B cell (primary cell): ENCODE data around the gene COL5A1. TPM values are rescaled to one million over a fixed set of nuclear protein-coding genes. Genes with fewer than 3 reads are reported as not detected.

Source experiments
- ATAC-seq: fragments of 200-7000 bp; cut with Tn5 transposase; one replicate; pipeline ENCODE4 v1.10.0; 2021; ENCODE audit warnings: low read depth, mild to moderate bottlenecking, moderate number of reproducible peaks, moderate library complexity
- CTCF ChIA-PET: fragments of 350-600 bp; sonication (Branson Sonifier 250); formaldehyde crosslinking; loops from one replicate; lab custom pipeline; 2021; ENCODE audit warnings: antibody characterized with exemption, inconsistent platforms; lab: Charles Lee
- POLR2A ChIA-PET: fragments of 350-600 bp; sonication (Branson Sonifier 250); formaldehyde crosslinking; loops from one replicate; lab custom pipeline; 2021; ENCODE audit warnings: antibody characterized with exemption; lab: Charles Lee
- DNase-seq: peaks from one replicate; pipeline ENCODE4 v3.0.0; 2013
- H2AFZ ChIP-seq: 2 replicates; pipeline ENCODE4 v1.6.1; 2012; ENCODE audit warnings: mild to moderate bottlenecking, low read depth, low read length; ENCODE audit not compliant: insufficient read depth, poor library complexity, severe bottlenecking
- H3K27ac ChIP-seq, 2 donors: 1 replicate in 1 of 2; 2 replicates in 1 of 2; pipeline ENCODE4 v1.5.1; 2012 to 2013; ENCODE audit warnings: low read length in 2 of 2, mild to moderate bottlenecking in 2 of 2, moderate library complexity in 1 of 2
- H3K27me3 ChIP-seq, 4 experiments: fragments of 200-600 bp in 1 of 4; sonication (generic) in 1 of 4; replicated peaks in 1 of 4; 1 replicate in 2 of 4; 2 replicates in 2 of 4; pipeline versions ENCODE4 v1.6.1 to v1.7.0; 2013 to 2016; ENCODE audit warnings: low read length in 3 of 4, mild to moderate bottlenecking in 2 of 4, mixed read lengths in 1 of 4, moderate library complexity in 1 of 4; ENCODE audit not compliant: insufficient read depth in 4 of 4, control insufficient read depth in 3 of 4; ENCODE audit errors: control extremely low read depth in 1 of 4
- H3K36me3 ChIP-seq, 2 experiments: replicated peaks in 1 of 2; 1 replicate in 1 of 2; 2 replicates in 1 of 2; pipeline versions ENCODE4 v1.6.1 to v1.7.1; 2013; ENCODE audit warnings: low read length in 1 of 2; ENCODE audit not compliant: insufficient read depth in 2 of 2, control insufficient read depth in 1 of 2; ENCODE audit errors: control extremely low read depth in 1 of 2, extremely low read depth in 1 of 2
- H3K4me1 ChIP-seq, 2 donors: fragments of 200-600 bp in 1 of 2; sonication (generic) in 1 of 2; 1 replicate in 1 of 2; 2 replicates in 1 of 2; pipeline versions ENCODE4 v1.5.1 to v1.6.1; 2013 to 2017; ENCODE audit warnings: low read length in 2 of 2; ENCODE audit not compliant: control insufficient read depth in 2 of 2, insufficient read depth in 2 of 2
- H3K4me2 ChIP-seq: replicated peaks from 2 replicates; pipeline ENCODE3; 2012; ENCODE audit warnings: mild to moderate bottlenecking, low read depth, low read length; ENCODE audit not compliant: poor library complexity, severe bottlenecking
- H3K4me3 ChIP-seq, 5 experiments: fragments of 200-600 bp in 1 of 5; sonication (generic) in 1 of 5; 1 replicate in 3 of 5; 2 replicates in 2 of 5; pipeline versions ENCODE4 v1.5.1 to v1.7.0; 2011 to 2016; ENCODE audit warnings: low read length in 4 of 5, mild to moderate bottlenecking in 4 of 5, low read depth in 2 of 5, control low read depth in 1 of 5, moderate library complexity in 1 of 5; ENCODE audit not compliant: insufficient read depth in 1 of 5; ENCODE audit errors: control extremely low read depth in 1 of 5, extremely low read depth in 1 of 5
- H3K79me2 ChIP-seq: fragments of 200-600 bp; sonication (generic); one replicate; pipeline ENCODE4 v1.6.0; 2016; ENCODE audit warnings: low read length; ENCODE audit not compliant: control insufficient read depth, insufficient read depth
- H3K9ac ChIP-seq: fragments of 200-600 bp; sonication (generic); 2 replicates; pipeline ENCODE4 v1.6.1; 2017; ENCODE audit warnings: mild to moderate bottlenecking, low read length, moderate library complexity
- H3K9me3 ChIP-seq, 3 donors: one replicate each; pipeline versions ENCODE4 v1.6.1 to v1.7.1; 2013; ENCODE audit warnings: low read length in 2 of 3; ENCODE audit not compliant: control insufficient read depth in 2 of 3, insufficient read depth in 1 of 3; ENCODE audit errors: control extremely low read depth in 1 of 3
- H4K20me1 ChIP-seq: 2 replicates; pipeline ENCODE4 v1.6.0; 2012; ENCODE audit warnings: mild to moderate bottlenecking, low read length; ENCODE audit not compliant: insufficient read depth, control insufficient read depth, poor library complexity, severe bottlenecking
- H3K27ac Mint-ChIP-seq: one replicate; pipeline ENCODE4 v1.8.0; 2021; ENCODE audit warnings: mixed read lengths
- H3K27me3 Mint-ChIP-seq: one replicate; pipeline ENCODE4 v1.8.0; 2021; ENCODE audit warnings: mixed read lengths
- H3K4me1 Mint-ChIP-seq: one replicate; pipeline ENCODE4 v1.8.0; 2021; ENCODE audit warnings: mixed read lengths
- H3K4me3 Mint-ChIP-seq: one replicate; pipeline ENCODE4 v1.8.0; 2021; ENCODE audit warnings: mixed read lengths
- H3K9me3 Mint-ChIP-seq: one replicate; pipeline ENCODE4 v1.8.0; 2022; ENCODE audit warnings: mixed read lengths; ENCODE audit not compliant: insufficient read depth
- EZH2 ChIP-seq: IDR thresholded peaks from 2 replicates; pipeline ENCODE4 v1.6.1; 2012; ENCODE audit warnings: borderline replicate concordance, low read depth, mild to moderate bottlenecking, moderate library complexity, low read length; ENCODE audit not compliant: insufficient read depth, poor library complexity, severe bottlenecking
- WGBS: methylation state at CpG from one replicate; pipeline ENCODE4 v1.1.5; 2013; ENCODE audit warnings: missing lambda C conversion rate; ENCODE audit not compliant: insufficient coverage; 5-methylcytosine and 5-hydroxymethylcytosine counted together
- intact Hi-C: fragments of 100-400 bp; cut with micrococcal nuclease; formaldehyde crosslinking; loops from one replicate; pipeline ENCODE4 v1.10.0; 2022
- polyA plus RNA-seq: library from polyadenylated mRNA; depleted of rRNA; stranded (reverse); fragments of >200 nt; gene quantifications from 2 replicates; pipeline ENCODE4 v1.2.3, GENCODE V29; 2012
- total RNA-seq, 2 donors: library from RNA; stranded (reverse); fragments of 120-200 nt in 1 of 2; gene quantifications; 1 replicate in 1 of 2; 2 replicates in 1 of 2; pipeline versions ENCODE4 v1.2.3 to v1.2.4, GENCODE V29; 2013 to 2022
- TF ChIP-seq, protein P1 (sequence below): fragments of 200-600 bp; IDR thresholded peaks from one replicate; pipeline ENCODE4 v1.8.0; 2022; ENCODE audit warnings: antibody characterized with exemption, mild to moderate bottlenecking

The COL5A1 gene
- total and polyA plus RNA-seq, 2 donors (not counting 1 experiment from before 2014, with no cell fraction given), result 0.06 TPM; not detected in 1

DNA sequence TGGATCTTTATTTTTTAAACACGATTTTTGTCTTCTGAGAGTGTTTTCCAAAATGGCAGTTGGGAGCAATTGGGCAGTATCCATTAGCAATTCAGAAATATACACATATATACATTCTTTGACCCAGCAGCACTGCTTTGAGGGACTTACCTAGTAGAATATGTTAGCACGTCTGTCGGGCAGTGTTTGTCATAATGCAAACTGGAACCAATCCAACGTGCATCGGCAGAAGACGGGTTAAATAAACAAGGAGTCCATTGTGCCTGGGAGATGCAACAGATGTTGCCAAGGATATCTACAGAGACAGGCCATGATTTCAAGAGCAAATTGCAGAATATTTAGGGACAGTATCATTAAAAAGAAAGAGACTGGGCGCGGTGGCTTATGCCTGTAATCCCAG is 107.0 kb downstream of the COL5A1 start:
- no peak overlapping the region for H3K4me3 Mint-ChIP-seq
- H3K9me3 Mint-ChIP-seq, result no peaks in the 10 kb centered on the region
- Histone ChIP-seq H3K9ac (no peak overlapping the region), H3K4me3 (no peak overlapping the region), H3K79me2 (no peaks in the 10 kb centered on the region), H3K9me3 (peaks cover 0 to 24% (median 2%) of the 10 kb centered on the region in 3 donors), H2AFZ (no peak overlapping the region), H3K4me1 (no peaks in the 10 kb centered on the region), H3K27ac (no peak overlapping the region), H4K20me1 (no peaks in the 10 kb centered on the region), H3K36me3 (no peaks in the 10 kb centered on the region), H3K4me2 (no peak overlapping the region), H3K27me3 (peaks cover 0 to 3% (median 0%) of the 10 kb centered on the region in 4 experiments)
- no peaks in the 10 kb centered on the region for H3K27me3 Mint-ChIP-seq
- POLR2A ChIA-PET, result no interaction called here
- no peak overlapping the region for H3K27ac Mint-ChIP-seq
- intact Hi-C loops, result no loop called here
- no peak for DNase-seq
- ATAC-seq, result no peak
- no peaks in the 10 kb centered on the region for H3K4me1 Mint-ChIP-seq
- no peak for TF ChIP-seq EZH2
- TF ChIP-seq, protein P1, sequence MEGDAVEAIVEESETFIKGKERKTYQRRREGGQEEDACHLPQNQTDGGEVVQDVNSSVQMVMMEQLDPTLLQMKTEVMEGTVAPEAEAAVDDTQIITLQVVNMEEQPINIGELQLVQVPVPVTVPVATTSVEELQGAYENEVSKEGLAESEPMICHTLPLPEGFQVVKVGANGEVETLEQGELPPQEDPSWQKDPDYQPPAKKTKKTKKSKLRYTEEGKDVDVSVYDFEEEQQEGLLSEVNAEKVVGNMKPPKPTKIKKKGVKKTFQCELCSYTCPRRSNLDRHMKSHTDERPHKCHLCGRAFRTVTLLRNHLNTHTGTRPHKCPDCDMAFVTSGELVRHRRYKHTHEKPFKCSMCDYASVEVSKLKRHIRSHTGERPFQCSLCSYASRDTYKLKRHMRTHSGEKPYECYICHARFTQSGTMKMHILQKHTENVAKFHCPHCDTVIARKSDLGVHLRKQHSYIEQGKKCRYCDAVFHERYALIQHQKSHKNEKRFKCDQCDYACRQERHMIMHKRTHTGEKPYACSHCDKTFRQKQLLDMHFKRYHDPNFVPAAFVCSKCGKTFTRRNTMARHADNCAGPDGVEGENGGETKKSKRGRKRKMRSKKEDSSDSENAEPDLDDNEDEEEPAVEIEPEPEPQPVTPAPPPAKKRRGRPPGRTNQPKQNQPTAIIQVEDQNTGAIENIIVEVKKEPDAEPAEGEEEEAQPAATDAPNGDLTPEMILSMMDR, result no peak
- CTCF ChIA-PET, result no interaction called here
- WGBS, result 98% methylated on average over 7 of the region's 8 CpGs

DNA sequence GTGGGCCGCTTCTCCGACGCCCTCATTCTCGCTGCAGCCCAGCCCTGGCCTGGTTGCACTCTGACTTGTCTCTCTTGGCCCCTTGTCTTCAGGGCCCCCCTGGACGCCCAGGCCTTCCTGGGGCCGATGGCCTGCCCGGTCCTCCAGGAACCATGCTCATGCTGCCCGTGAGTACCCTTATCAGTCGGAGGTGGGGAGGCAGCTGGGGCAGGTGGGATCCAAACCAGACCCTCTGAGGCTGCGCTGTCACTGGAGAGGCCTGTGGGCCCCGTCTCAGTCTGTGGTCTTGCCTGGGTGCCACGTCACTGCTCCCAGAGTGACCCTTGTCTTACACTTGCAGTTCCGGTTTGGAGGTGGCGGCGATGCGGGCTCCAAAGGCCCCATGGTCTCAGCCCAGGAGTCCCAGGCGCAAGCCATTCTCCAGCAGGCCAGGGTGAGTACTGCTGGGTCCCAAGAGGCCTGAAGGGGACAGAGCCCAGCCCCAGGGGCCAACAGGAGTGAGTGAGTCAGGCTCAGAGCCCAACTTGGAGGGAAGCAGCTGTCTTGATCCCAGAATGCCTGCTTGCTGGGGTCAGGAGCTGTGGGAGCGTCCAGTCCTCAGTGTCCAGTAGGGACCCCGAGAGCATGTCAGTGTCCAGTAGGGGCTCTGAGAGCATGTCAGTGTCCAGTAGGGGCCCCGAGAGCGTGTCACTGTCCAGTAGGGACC is 109.0 kb downstream of the COL5A1 start:
- H3K27me3 Mint-ChIP-seq, result peaks cover 3% of the 10 kb centered on the region
- ATAC-seq (no peak), DNase-seq (no peak)
- peaks cover 0 to 11% (median 0%) of the 10 kb centered on the region in 3 donors for H3K9me3 ChIP-seq
- H3K4me3 Mint-ChIP-seq, result no peak overlapping the region
- no peak overlapping the region for H3K9ac ChIP-seq
- H3K4me3 ChIP-seq, result no peak overlapping the region
- no peak overlapping the region for H3K27ac Mint-ChIP-seq
- no peaks in the 10 kb centered on the region for H3K36me3 ChIP-seq
- H3K4me2 ChIP-seq, result no peak overlapping the region
- no peaks in the 10 kb centered on the region for H3K4me1 Mint-ChIP-seq
- no peak for TF ChIP-seq EZH2
- TF ChIP-seq, protein P1, result no peak
- H4K20me1 ChIP-seq, result no peaks in the 10 kb centered on the region
- no peaks in the 10 kb centered on the region for H3K79me2 ChIP-seq
- CTCF ChIA-PET, result interaction anchor here (0.6 kb wide), 1 partner anchor 1848 kb away, joined by 3 read pairs; no protein-coding TSS in a partner anchor
- H3K4me1 ChIP-seq, result no peaks in the 10 kb centered on the region
- no peak overlapping the region for H2AFZ ChIP-seq
- H3K27ac ChIP-seq, result no peak overlapping the region
- 90% methylated on average over 21 of the region's 21 CpGs for WGBS
- peaks cover 0 to 3% (median 0%) of the 10 kb centered on the region in 4 experiments for H3K27me3 ChIP-seq
- POLR2A ChIA-PET, result no interaction called here
- no peaks in the 10 kb centered on the region for H3K9me3 Mint-ChIP-seq
- intact Hi-C loops, result no loop called here
